Heart left ventricle (tissue), 16 donors: ENCODE results near the gene CIPC. TPM values are rescaled to one million over a fixed set of nuclear protein-coding genes. Genes with fewer than 3 reads are reported as not detected.

Source experiments
- ATAC-seq, 4 donors: fragments of 200-7000 bp; cut with Tn5 transposase; one replicate each; pipeline ENCODE4 v1.9.1; 2020 to 2022; ENCODE audit warnings: moderate library complexity in 4 of 4, mild to moderate bottlenecking in 3 of 4, moderate number of reproducible peaks in 1 of 4
- DNase-seq, 5 donors: peaks; one replicate each; pipeline ENCODE4 v3.0.0-alpha.2; 2020
- H3K27ac ChIP-seq, 12 donors: fragments of 200-600 bp; sonication (generic) in 4 of 12; one replicate each; pipeline versions ENCODE4 v1.5.0 to v1.8.0; 2016 to 2022; ENCODE audit warnings: mild to moderate bottlenecking in 2 of 12
- H3K27me3 ChIP-seq, 9 donors: fragments of 200-600 bp; sonication (generic) in 2 of 9; one replicate each; pipeline versions ENCODE4 v1.5.1 to v1.8.0; 2016 to 2022; ENCODE audit warnings: mild to moderate bottlenecking in 3 of 9
- H3K36me3 ChIP-seq, 9 donors: fragments of 200-600 bp; sonication (generic) in 2 of 9; one replicate each; pipeline versions ENCODE4 v1.5.0 to v1.8.0; 2018 to 2022; ENCODE audit warnings: mild to moderate bottlenecking in 2 of 9
- H3K4me1 ChIP-seq, 12 donors: fragments of 200-600 bp; sonication (generic) in 4 of 12; one replicate each; pipeline versions ENCODE4 v1.5.0 to v1.8.0; 2016 to 2022; ENCODE audit warnings: mild to moderate bottlenecking in 3 of 12
- H3K4me3 ChIP-seq, 12 donors: fragments of 200-600 bp; sonication (generic) in 4 of 12; one replicate each; pipeline versions ENCODE4 v1.5.0 to v1.8.0; 2017 to 2022; ENCODE audit warnings: mild to moderate bottlenecking in 9 of 12, moderate library complexity in 4 of 12
- H3K9me3 ChIP-seq, 12 donors: fragments of 200-600 bp; sonication (generic) in 4 of 12; one replicate each; pipeline versions ENCODE4 v1.5.0 to v1.8.0; 2016 to 2022; ENCODE audit warnings: mild to moderate bottlenecking in 1 of 12
- CTCF ChIP-seq, 12 donors: fragments of 200-600 bp; sonication (generic) in 4 of 12; IDR thresholded peaks; one replicate each; pipeline versions ENCODE4 v1.5.0 to v1.8.0; 2018 to 2022; ENCODE audit warnings: antibody characterized with exemption in 12 of 12, mild to moderate bottlenecking in 5 of 12
- POLR2A ChIP-seq, 2 donors: fragments of 450-650 bp; IDR thresholded peaks; one replicate each; pipeline ENCODE4 v1.6.1; 2017; ENCODE audit warnings: antibody characterized with exemption in 2 of 2, mild to moderate bottlenecking in 2 of 2, moderate library complexity in 2 of 2
- WGBS, 4 donors: extraction: QIAGEN DNeasy Blood & Tissue Kit in 2 of 4; methylation state at CpG; one replicate each; pipeline versions ENCODE4 v1.1.5 to v1.1.7; 2013 to 2018; 5-methylcytosine and 5-hydroxymethylcytosine counted together
- intact Hi-C, 10 donors: fragments of 100-400 bp; cut with DNase I; formaldehyde crosslinking; loops; one replicate each; pipeline versions ENCODE4 v1.11.1 to v1.14.2; 2022
- polyA plus RNA-seq, 2 donors: library from polyadenylated mRNA; stranded (reverse); fragments of 200-250 nt; gene quantifications; one replicate each; pipeline ENCODE4 v1.2.3, GENCODE V29; 2013
- total RNA-seq, 9 donors: library from RNA; depleted of rRNA in 2 of 9; stranded (reverse); fragments of >200 nt in 2 of 9; fragmentation: NEBNext Ultra II Directional in 3 of 9; extraction: Animal tissue kit (Norgen Biotek cat#: 25700) in 3 of 9; gene quantifications; one replicate each; pipeline versions ENCODE4 v1.1.0 to v1.2.4, GENCODE V29; 2016 to 2023
- donor health status: ischemic (EF 13 %, LVEDD 7.1; RV severe dilation, severe dysfunction).
- donor health status: healthy with polysubstance abuse.
- donor health status: DM: no; HTN: yes; CAD: no.
- donor health status: DM: no; HTN: no; CAD: no.
- donor health status: ischemic (EF 25% LVEDD 6.9; RV normal size, moderate dysfunction).
- donor health status: ischemic (EF 25% LVEDD 5.7; RV mildly dilated, moderate dysfunction).
- donor health status: healthy.
- donor health status: DM: yes; HTN: yes; CAD: no.
- donor health status: ischemic (EF 35%, LVEDD 5.7; RV mildly dilated, moderate dysfunction).
- donor health status: nonischemic (EF 11% LVEDD 7.7; RV severe dilation, severe dysfunction).
- donor health status: DM: yes; HTN: yes; CAD: no.
- donor health status: PGD.
- donor health status: ischemic (EF 29% LVEDD 5.4; RV normal size, mild dysfunction).
- donor health status: nonischemic (EF 23%, LVEDD 6.1; RV moderate dilation, normal function).

CIPC gene
- total and polyA plus RNA-seq, 11 donors: 10.9 to 85.9 (median 61.3) TPM

- Histone ChIP-seq H3K4me3 (no peak overlapping the region), H3K27me3 (peaks cover 0 to 18% (median 8%) of the 10 kb centered on the region in 9 donors), H3K36me3 (no peaks in the 10 kb centered on the region), H3K4me1 (peaks cover 0 to 19% (median 0%) of the 10 kb centered on the region in 12 donors), H3K27ac (no peak overlapping the region), H3K9me3 (no peaks in the 10 kb centered on the region)
- DNase-seq: no peak
- TF ChIP-seq POLR2A (IDR thresholded peaks at IDR 0.05) (no peak), CTCF (IDR thresholded peaks at IDR 0.05) (peak in 6 of 12 donors; percentile 13 to 35 (median 22))
- ATAC-seq: peak in 1 of 4 donors; percentile 27
- WGBS, 4 donors: 13 to 33% (median 21%) methylated on average over 2 of the region's 2 CpGs
- intact Hi-C loops: loop anchor here (2.0 to 10.0 kb wide), 7 partner anchors 60 to 400 kb away; no protein-coding TSS in a partner anchor
Measured at GRCh38 chr14:77151918-77152588, 54.0 kb downstream of the CIPC start.

DNA sequence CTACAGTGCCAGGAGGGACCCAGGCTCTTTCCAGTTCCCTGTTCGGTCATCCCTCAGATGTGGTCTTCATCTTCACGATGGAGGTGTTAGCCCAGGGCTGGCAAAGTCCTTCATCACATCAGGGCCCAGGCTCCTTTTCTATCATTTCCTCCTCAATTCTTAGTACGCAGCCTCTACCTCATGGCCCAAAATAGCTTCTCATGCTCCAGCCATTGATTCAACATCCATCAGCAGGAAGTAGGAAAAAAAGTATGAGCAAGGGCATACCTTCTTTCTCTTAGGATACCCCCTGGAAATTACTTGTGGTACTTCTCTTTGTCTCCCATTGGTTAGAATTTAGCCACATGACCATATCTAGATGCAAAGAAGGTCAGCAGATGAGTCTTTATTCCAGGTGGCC, 55.7 kb downstream of the CIPC start:
- ATAC-seq (no peak), DNase-seq (no peak)
- intact Hi-C loops: loop anchor here (2.0 to 10.0 kb wide), 7 partner anchors 58 to 398 kb away; no protein-coding TSS in a partner anchor
- TF ChIP-seq POLR2A (IDR thresholded peaks at IDR 0.05) (no peak), CTCF (IDR thresholded peaks at IDR 0.05) (no peak)
- Histone ChIP-seq H3K27me3 (peaks cover 0 to 13% (median 5%) of the 10 kb centered on the region in 9 donors), H3K4me1 (peaks cover 0 to 29% (median 0%) of the 10 kb centered on the region in 12 donors), H3K27ac (no peak overlapping the region), H3K4me3 (no peak overlapping the region), H3K9me3 (no peaks in the 10 kb centered on the region), H3K36me3 (no peaks in the 10 kb centered on the region)
- WGBS, 4 donors: 94 to 97% (median 95%) methylated on average over 3 of the region's 3 CpGs

DNA sequence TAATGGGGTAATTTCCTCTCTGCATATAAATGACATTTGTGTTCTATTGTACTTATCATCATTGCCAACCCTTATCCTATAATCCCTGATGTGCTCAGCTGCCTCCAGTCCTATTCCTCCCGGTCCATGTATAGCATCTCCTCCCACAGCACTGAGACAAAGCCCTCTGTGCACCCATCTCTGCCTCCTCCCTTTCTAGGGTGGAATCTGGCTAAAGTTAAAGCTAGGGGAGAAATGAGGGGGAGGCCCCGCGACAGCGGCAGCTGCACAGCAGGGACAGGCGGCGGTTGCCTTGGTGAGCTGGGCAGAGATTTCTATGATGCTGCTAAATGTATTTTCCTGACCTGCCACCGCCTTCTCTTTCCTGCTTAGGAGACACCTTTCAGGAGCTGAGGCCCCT, 56.4 kb downstream of the CIPC start:
- TF ChIP-seq CTCF (IDR thresholded peaks at IDR 0.05) (no peak), POLR2A (IDR thresholded peaks at IDR 0.05) (no peak)
- no peak overlapping the region for H3K27ac ChIP-seq
- H3K4me3 ChIP-seq: no peak overlapping the region
- 48 to 66% (median 54%) methylated on average over 7 of the region's 7 CpGs for WGBS, 4 donors
- no peaks in the 10 kb centered on the region for H3K9me3 ChIP-seq
- H3K4me1 ChIP-seq: peaks cover 0 to 29% (median 0%) of the 10 kb centered on the region in 12 donors
- H3K27me3 ChIP-seq: peaks cover 0 to 13% (median 5%) of the 10 kb centered on the region in 9 donors
- ATAC-seq: no peak
- H3K36me3 ChIP-seq: no peaks in the 10 kb centered on the region
- no peak for DNase-seq
- intact Hi-C loops: loop anchor here (5.0 to 10.0 kb wide), 6 partner anchors 58 to 398 kb away; no protein-coding TSS in a partner anchor

DNA sequence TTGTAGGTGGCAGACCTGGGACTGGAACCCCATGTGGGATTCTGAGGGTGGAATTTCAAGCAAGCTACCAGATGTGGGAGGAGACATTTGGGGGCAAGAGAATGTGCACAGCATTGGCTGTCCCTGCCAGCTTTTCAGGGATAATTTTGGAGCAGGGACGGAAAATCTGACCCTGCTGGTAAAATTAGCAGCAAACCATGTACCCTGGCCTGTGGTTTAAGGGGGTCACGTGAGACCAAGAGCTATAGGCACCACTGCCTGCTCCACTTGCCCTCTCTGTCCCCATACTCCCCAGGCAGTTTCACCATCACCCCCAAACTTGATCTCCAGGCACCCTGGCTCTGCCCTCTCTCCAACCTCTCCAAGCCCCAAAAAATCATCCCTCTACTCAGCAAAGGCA, 57.0 kb downstream of the CIPC start:
- TF ChIP-seq POLR2A (IDR thresholded peaks at IDR 0.05): no peak
- no peak for TF ChIP-seq CTCF (IDR thresholded peaks at IDR 0.05)
- intact Hi-C loops: loop anchor here in 6 of 10 donors (5.0 to 10.0 kb wide), 3 partner anchors 160 to 390 kb away; no protein-coding TSS in a partner anchor
- DNase-seq (no peak), ATAC-seq (peak; percentile 41 to 58 (median 58))
- 30 to 58% (median 37%) methylated on average over 2 of the region's 2 CpGs for WGBS, 4 donors
- H3K4me1 ChIP-seq: peaks cover 0 to 29% (median 0%) of the 10 kb centered on the region in 12 donors
- no peak overlapping the region for H3K27ac ChIP-seq
- no peaks in the 10 kb centered on the region for H3K9me3 ChIP-seq
- peaks cover 0 to 13% (median 5%) of the 10 kb centered on the region in 9 donors for H3K27me3 ChIP-seq
- H3K36me3 ChIP-seq: no peaks in the 10 kb centered on the region
- H3K4me3 ChIP-seq: no peak overlapping the region
